GM10266 (cell line): ENCODE measurements around the gene POLA1.
"Not testable (repeated sequence)": the region's sequence is repeated elsewhere in the genome, so short reads cannot be mapped to it uniquely, and the experiment has no call there.

Source experiments
- DNase-seq: peaks from one replicate; pipeline ENCODE4 v3.0.0; 2012; ENCODE audit errors: extremely low spot score
- TF ChIP-seq, protein P1 (sequence below): IDR thresholded peaks from 2 replicates; pipeline ENCODE4 v1.5.1; 2012; ENCODE audit warnings: mild to moderate bottlenecking, low read depth; ENCODE audit not compliant: control insufficient read depth, insufficient read depth; ENCODE audit errors: missing control alignments

POLA1 gene

DNA sequence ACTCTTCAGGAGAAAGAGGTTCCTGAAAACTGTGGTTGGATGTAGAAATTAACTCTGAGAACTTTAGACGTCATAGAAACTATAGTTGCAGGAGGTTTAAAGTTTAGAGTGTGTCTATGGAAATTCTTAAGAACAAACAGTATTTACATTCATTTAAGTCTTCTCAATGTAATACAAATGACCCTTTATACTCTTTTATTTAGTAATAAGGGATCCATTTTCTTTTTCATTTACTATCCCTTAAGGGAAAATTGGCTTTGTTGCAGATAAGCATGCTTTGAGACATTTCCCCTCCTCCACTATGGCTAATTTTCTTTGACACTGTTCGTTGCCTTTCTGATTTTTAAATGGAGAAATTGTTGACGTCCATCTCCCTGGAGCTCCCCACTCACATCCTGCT is 96.4 kb downstream of the POLA1 start:
- no peak for DNase-seq
- TF ChIP-seq, protein P1, sequence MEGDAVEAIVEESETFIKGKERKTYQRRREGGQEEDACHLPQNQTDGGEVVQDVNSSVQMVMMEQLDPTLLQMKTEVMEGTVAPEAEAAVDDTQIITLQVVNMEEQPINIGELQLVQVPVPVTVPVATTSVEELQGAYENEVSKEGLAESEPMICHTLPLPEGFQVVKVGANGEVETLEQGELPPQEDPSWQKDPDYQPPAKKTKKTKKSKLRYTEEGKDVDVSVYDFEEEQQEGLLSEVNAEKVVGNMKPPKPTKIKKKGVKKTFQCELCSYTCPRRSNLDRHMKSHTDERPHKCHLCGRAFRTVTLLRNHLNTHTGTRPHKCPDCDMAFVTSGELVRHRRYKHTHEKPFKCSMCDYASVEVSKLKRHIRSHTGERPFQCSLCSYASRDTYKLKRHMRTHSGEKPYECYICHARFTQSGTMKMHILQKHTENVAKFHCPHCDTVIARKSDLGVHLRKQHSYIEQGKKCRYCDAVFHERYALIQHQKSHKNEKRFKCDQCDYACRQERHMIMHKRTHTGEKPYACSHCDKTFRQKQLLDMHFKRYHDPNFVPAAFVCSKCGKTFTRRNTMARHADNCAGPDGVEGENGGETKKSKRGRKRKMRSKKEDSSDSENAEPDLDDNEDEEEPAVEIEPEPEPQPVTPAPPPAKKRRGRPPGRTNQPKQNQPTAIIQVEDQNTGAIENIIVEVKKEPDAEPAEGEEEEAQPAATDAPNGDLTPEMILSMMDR: no peak

DNA sequence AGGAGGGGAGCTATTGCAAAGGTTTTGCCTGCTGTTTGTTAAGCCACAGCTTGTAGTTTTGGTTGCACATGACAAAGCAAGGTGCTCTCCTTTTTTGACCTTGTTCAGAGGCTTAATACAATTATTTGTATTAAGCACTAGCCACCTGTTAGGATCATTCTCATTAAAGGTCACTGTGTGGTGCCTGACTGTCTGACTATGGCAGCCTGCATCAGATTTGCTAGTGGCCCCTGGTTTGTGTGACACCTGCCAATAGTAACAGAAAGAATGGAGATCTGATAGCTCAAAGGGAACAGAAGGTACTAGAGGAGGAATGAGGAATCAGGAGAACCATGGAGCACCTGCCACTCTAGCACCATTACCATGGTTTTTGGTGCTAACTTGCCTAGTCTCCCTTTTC is 102.5 kb downstream of the POLA1 start:
- DNase-seq: no peak
- TF ChIP-seq, protein P1: no peak

DNA sequence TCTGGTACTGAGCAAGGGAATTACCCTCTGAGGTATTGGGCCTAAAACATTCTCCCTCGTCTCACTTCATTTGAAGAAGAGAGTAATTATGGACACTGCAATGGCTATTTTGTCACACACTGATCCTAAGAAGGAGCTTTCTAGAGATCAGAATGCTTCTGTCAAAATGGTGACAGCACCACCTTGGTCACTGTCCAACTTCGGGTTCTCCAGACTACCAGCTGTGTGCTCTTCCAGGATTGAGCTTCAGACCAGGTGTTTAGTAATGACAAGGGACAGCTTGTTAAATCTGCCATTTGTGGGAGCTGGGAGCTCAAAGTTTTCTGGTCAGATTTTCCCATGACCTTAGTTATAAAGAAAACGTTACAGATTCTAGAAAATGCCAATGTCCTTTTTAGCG is 105.4 kb downstream of the POLA1 start:
- TF ChIP-seq, protein P1: no peak
- DNase-seq: no peak

DNA sequence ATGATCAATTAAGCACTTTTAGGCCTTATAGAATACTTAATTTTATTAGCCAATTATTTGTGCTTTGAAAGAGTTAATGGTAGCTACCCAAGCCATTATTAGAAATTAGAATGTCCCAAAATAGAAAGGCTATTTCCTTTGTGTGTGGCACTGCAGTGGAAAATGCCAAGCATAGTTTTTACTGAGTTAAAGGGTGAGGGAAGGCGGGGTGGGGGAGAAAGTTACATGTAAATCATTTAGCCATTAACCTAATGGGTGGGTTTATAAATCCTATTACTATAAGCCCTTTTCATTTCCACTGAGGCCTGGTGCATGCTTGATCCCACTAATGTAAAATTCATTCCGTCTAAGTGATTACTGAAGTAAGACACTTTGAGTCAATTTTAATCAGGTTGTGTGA is 105.8 kb downstream of the POLA1 start:
- no peak for DNase-seq

DNA sequence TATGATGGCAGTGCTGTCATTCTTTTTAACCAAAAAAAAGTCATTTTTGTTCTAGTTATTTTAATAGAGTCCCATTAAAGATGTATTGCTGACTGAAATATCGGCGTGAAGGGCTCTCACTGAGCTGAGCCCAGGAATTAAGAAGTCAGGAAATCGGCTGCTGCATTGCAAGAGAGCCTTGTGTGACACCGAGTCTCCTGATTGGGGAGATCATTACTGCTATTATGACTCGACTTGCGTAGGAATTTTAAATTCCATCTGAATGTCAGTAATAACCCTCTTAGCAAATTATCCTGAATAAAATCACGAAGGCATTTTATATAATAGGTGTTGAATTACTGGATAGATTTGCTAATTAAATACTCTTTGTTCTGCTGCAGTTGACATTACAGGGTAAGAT is 111.5 kb downstream of the POLA1 start:
- TF ChIP-seq, protein P1: no peak
- DNase-seq: no peak

More for the DNA sequence above, 105.8 kb downstream of the POLA1 start:
- TF ChIP-seq, protein P1: no peak

DNA sequence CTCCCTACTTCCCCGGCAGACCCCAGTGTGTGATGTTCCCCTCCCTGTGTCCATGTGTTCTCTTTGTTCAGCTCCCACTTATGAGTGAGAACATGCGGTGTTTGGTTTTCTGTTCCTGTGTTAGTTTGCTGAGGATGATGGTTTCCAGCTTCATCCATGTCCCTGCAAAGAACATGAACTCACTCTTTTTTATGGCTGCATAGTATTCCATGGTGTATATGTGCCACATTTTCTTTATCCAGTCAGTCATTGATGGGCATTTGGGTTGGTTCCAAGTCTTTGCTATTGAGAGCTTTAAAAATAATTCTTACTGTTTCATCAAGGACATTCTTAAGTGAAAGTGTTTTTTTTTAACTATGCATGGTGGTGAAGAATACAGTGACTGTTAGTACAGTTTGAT is 126.1 kb downstream of the POLA1 start:
- not testable (repeated sequence) for DNase-seq

DNA sequence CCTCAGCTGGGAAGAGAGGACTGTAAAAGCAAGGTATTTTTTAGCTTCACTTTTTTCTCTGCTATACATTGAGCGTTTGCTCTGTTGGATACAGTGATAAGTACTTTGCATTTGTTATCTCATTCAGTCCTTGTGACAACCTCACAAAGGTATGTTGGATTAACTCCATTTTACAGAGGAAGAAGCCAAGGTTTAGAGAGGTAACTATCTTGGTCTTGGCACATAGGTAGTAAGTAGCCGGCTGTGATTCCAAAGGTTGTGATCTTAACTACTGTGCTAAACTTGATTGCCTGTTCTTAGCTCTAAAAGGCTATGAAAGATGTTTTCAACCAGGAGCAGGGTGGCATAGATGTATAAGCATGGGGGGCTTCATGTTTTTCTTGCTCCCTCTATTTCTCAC is 134.4 kb downstream of the POLA1 start:
- TF ChIP-seq, protein P1: no peak
- DNase-seq: no peak

DNA sequence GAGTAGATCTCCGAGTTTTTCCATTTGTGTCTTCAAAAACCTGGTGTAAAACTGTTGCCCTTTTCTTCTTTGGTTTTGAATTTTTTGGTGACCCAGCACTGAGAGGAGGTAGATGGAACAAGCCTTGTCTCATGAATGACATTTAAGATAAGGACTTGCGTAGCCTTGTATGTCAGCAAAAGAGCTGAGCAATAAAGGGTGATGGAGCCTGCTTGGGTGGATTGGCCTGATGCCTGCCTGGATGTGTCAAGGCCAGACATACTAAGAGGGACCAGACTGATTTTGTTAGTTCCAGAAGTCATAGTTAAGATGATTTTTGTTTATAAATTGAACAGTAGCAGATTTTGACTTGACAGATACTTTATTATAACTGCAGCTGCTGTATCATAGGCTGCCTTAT is 134.9 kb downstream of the POLA1 start:
- TF ChIP-seq, protein P1: no peak
- DNase-seq: no peak
